ENCODE measurements around the gene VPS26C. TPM values are rescaled to one million over a fixed set of nuclear protein-coding genes. Genes with fewer than 3 reads are reported as not detected.

Gene VPS26C
- total and polyA plus RNA-seq, 9 donors: 25.9 to 30.7 (median 28.7) TPM

GRCh38 chr21:37268186-37268503 is 1.0 kb upstream of the VPS26C start:
- H3K36me3 ChIP-seq (ENCODE audit: control insufficient read depth, insufficient read depth, low read length): peaks cover 3% of the 10 kb centered on the region
- peak overlapping the region; percentile 100 for H3K27ac ChIP-seq (ENCODE audit: low read length)
- WGBS (ENCODE audit: insufficient coverage): 0% methylated on average over 3 of the region's 7 CpGs
- H3K9me3 ChIP-seq (replicated peaks; ENCODE audit: control insufficient read depth, low read depth, low read length): no peaks in the 10 kb centered on the region
- H3K27me3 ChIP-seq (ENCODE audit: control insufficient read depth, insufficient read depth, low read length): no peaks in the 10 kb centered on the region
- H3K4me1 ChIP-seq (ENCODE audit: control insufficient read depth, insufficient read depth, low read length): peaks cover 5% of the 10 kb centered on the region
- DNase-seq: no peak
- peak overlapping the region; percentile 82 for H3K4me3 ChIP-seq (ENCODE audit: low read length)

GRCh38 chr21:37266515-37267221 is 466 bp downstream of the VPS26C start:
- peak; percentile 68 for DNase-seq
- 0% methylated on average over 34 of the region's 39 CpGs for WGBS (ENCODE audit: insufficient coverage)

GRCh38 chr21:37264808-37265207 is 2.3 kb downstream of the VPS26C start:
- no peaks in the 10 kb centered on the region for H3K27me3 ChIP-seq (ENCODE audit: control insufficient read depth, insufficient read depth, low read length)
- DNase-seq: no peak
- no peak overlapping the region for H3K4me3 ChIP-seq (ENCODE audit: low read length)
- WGBS (ENCODE audit: insufficient coverage): no CpG with 5 or more reads among the region's 4 CpGs
- H3K36me3 ChIP-seq (ENCODE audit: control insufficient read depth, insufficient read depth, low read length): peaks cover 4% of the 10 kb centered on the region
- H3K9me3 ChIP-seq (replicated peaks; ENCODE audit: control insufficient read depth, low read depth, low read length): no peaks in the 10 kb centered on the region
- H3K4me1 ChIP-seq (ENCODE audit: control insufficient read depth, insufficient read depth, low read length): peaks cover 5% of the 10 kb centered on the region
- no peak overlapping the region for H3K27ac ChIP-seq (ENCODE audit: low read length)

More at GRCh38 chr21:37266515-37267221, 466 bp downstream of the VPS26C start:
- Histone ChIP-seq H3K4me3 (ENCODE audit: low read length) (peak overlapping the region; percentile 82), H3K9me3 (replicated peaks; ENCODE audit: control insufficient read depth, low read depth, low read length) (no peaks in the 10 kb centered on the region), H3K4me1 (ENCODE audit: control insufficient read depth, insufficient read depth, low read length) (peaks cover 5% of the 10 kb centered on the region), H3K36me3 (ENCODE audit: control insufficient read depth, insufficient read depth, low read length) (peaks cover 3% of the 10 kb centered on the region), H3K27ac (ENCODE audit: low read length) (peak overlapping the region; percentile 100), H3K27me3 (ENCODE audit: control insufficient read depth, insufficient read depth, low read length) (no peaks in the 10 kb centered on the region)

GRCh38 chr21:37263827-37264600 is 3.1 kb downstream of the VPS26C start:
- Histone ChIP-seq H3K27ac (ENCODE audit: low read length) (no peak overlapping the region), H3K27me3 (ENCODE audit: control insufficient read depth, insufficient read depth, low read length) (no peaks in the 10 kb centered on the region), H3K4me1 (ENCODE audit: control insufficient read depth, insufficient read depth, low read length) (peaks cover 5% of the 10 kb centered on the region), H3K36me3 (ENCODE audit: control insufficient read depth, insufficient read depth, low read length) (peaks cover 4% of the 10 kb centered on the region), H3K4me3 (ENCODE audit: low read length) (no peak overlapping the region), H3K9me3 (replicated peaks; ENCODE audit: control insufficient read depth, low read depth, low read length) (no peaks in the 10 kb centered on the region)
- no CpG with 5 or more reads among the region's 6 CpGs for WGBS (ENCODE audit: insufficient coverage)
- DNase-seq: no peak

- 64% methylated on average over 5 of the region's 5 CpGs for whole genome bisulfite sequencing (ENCODE audit: insufficient coverage)
- no peak for DNase-seq
- Histone ChIP-seq H3K27ac (ENCODE audit: low read length) (no peak overlapping the region), H3K36me3 (ENCODE audit: control insufficient read depth, insufficient read depth, low read length) (peaks cover 4% of the 10 kb centered on the region), H3K27me3 (ENCODE audit: control insufficient read depth, insufficient read depth, low read length) (no peaks in the 10 kb centered on the region), H3K9me3 (replicated peaks; ENCODE audit: control insufficient read depth, low read depth, low read length) (no peaks in the 10 kb centered on the region), H3K4me3 (ENCODE audit: low read length) (no peak overlapping the region), H3K4me1 (ENCODE audit: control insufficient read depth, insufficient read depth, low read length) (peaks cover 12% of the 10 kb centered on the region)
Observed at GRCh38 chr21:37259426-37259825, 7.7 kb downstream of the VPS26C start.

- H3K36me3 ChIP-seq (ENCODE audit: control insufficient read depth, insufficient read depth, low read length): peaks cover 2% of the 10 kb centered on the region
- peaks cover 12% of the 10 kb centered on the region for H3K4me1 ChIP-seq (ENCODE audit: control insufficient read depth, insufficient read depth, low read length)
- no peaks in the 10 kb centered on the region for H3K27me3 ChIP-seq (ENCODE audit: control insufficient read depth, insufficient read depth, low read length)
- H3K27ac ChIP-seq (ENCODE audit: low read length): peak overlapping the region; percentile 88
- H3K4me3 ChIP-seq (ENCODE audit: low read length): peak overlapping the region; percentile 62
- 2% methylated on average over 49 of the region's 55 CpGs for WGBS (ENCODE audit: insufficient coverage)
- H3K9me3 ChIP-seq (replicated peaks; ENCODE audit: control insufficient read depth, low read depth, low read length): no peaks in the 10 kb centered on the region
- peak; percentile 80 for DNase-seq
Observed at GRCh38 chr21:37257967-37258877, 8.9 kb downstream of the VPS26C start.

GRCh38 chr21:37257511-37257966 is 9.6 kb downstream of the VPS26C start:
- Histone ChIP-seq H3K4me3 (ENCODE audit: low read length) (peak overlapping the region; percentile 62), H3K9me3 (replicated peaks; ENCODE audit: control insufficient read depth, low read depth, low read length) (no peaks in the 10 kb centered on the region), H3K36me3 (ENCODE audit: control insufficient read depth, insufficient read depth, low read length) (peaks cover 2% of the 10 kb centered on the region), H3K4me1 (ENCODE audit: control insufficient read depth, insufficient read depth, low read length) (peaks cover 12% of the 10 kb centered on the region), H3K27me3 (ENCODE audit: control insufficient read depth, insufficient read depth, low read length) (no peaks in the 10 kb centered on the region), H3K27ac (ENCODE audit: low read length) (peak overlapping the region; percentile 88)
- DNase-seq: peak; percentile 50
- WGBS (ENCODE audit: insufficient coverage): 3% methylated on average over 19 of the region's 22 CpGs

- H3K9me3 ChIP-seq (replicated peaks; ENCODE audit: control insufficient read depth, low read depth, low read length): no peaks in the 10 kb centered on the region
- no peak for DNase-seq
- H3K4me1 ChIP-seq (ENCODE audit: control insufficient read depth, insufficient read depth, low read length): peaks cover 12% of the 10 kb centered on the region
- no peak overlapping the region for H3K27ac ChIP-seq (ENCODE audit: low read length)
- WGBS (ENCODE audit: insufficient coverage): 42% methylated on average over 4 of the region's 6 CpGs
- H3K27me3 ChIP-seq (ENCODE audit: control insufficient read depth, insufficient read depth, low read length): no peaks in the 10 kb centered on the region
- H3K4me3 ChIP-seq (ENCODE audit: low read length): no peak overlapping the region
- no peaks in the 10 kb centered on the region for H3K36me3 ChIP-seq (ENCODE audit: control insufficient read depth, insufficient read depth, low read length)
Observed at GRCh38 chr21:37253991-37254390, 13.1 kb downstream of the VPS26C start.

- no peaks in the 10 kb centered on the region for H3K27me3 ChIP-seq (ENCODE audit: control insufficient read depth, insufficient read depth, low read length)
- no peaks in the 10 kb centered on the region for H3K36me3 ChIP-seq (ENCODE audit: control insufficient read depth, insufficient read depth, low read length)
- no peak for DNase-seq
- no peaks in the 10 kb centered on the region for H3K9me3 ChIP-seq (replicated peaks; ENCODE audit: control insufficient read depth, low read depth, low read length)
- no peak overlapping the region for H3K27ac ChIP-seq (ENCODE audit: low read length)
- no peaks in the 10 kb centered on the region for H3K4me1 ChIP-seq (ENCODE audit: control insufficient read depth, insufficient read depth, low read length)
- no CpG with 5 or more reads among the region's 2 CpGs for WGBS (ENCODE audit: insufficient coverage)
- no peak overlapping the region for H3K4me3 ChIP-seq (ENCODE audit: low read length)
Observed at GRCh38 chr21:37251294-37251634, 15.9 kb downstream of the VPS26C start.

Measured in muscle of leg (tissue), 11 donors.